Astrocyte (in vitro differentiated cells and primary cell): ENCODE data around the gene CLEC11A. TPM values are rescaled to one million over a fixed set of nuclear protein-coding genes. Genes with fewer than 3 reads are reported as not detected.

Experiments used
- DNase-seq: peaks from one replicate; pipeline ENCODE4 v3.0.0-alpha.2; 2010; ENCODE audit warnings: low read depth
- FAIRE-seq: peaks from 2 replicates; lab custom pipeline; 2011; peaks lifted over from hg19 to GRCh38; lab: Jason Lieb, UNC
- H2AFZ ChIP-seq: 2 replicates; pipeline ENCODE4 v1.6.0; 2012; ENCODE audit warnings: low read depth, low read length, inconsistent platforms
- H3K27ac ChIP-seq: 2 replicates; pipeline ENCODE4 v1.5.1; 2011; ENCODE audit warnings: low read depth, low read length, inconsistent platforms
- H3K27me3 ChIP-seq: 2 replicates; pipeline ENCODE4 v1.6.0; 2011; ENCODE audit warnings: low read length, inconsistent platforms; ENCODE audit not compliant: insufficient read depth
- H3K36me3 ChIP-seq: 2 replicates; pipeline ENCODE4 v1.5.1; 2011; ENCODE audit warnings: low read length, inconsistent platforms; ENCODE audit not compliant: insufficient read depth
- H3K4me1 ChIP-seq: 2 replicates; pipeline ENCODE4 v1.5.1; 2011; ENCODE audit warnings: low read length, inconsistent platforms; ENCODE audit not compliant: insufficient read depth
- H3K4me2 ChIP-seq: 2 replicates; pipeline ENCODE4 v1.6.0; 2012; ENCODE audit warnings: low read length, inconsistent platforms
- H3K4me3 ChIP-seq: 2 replicates; pipeline ENCODE4 v1.5.1; 2011; ENCODE audit warnings: low read depth, mild to moderate bottlenecking, low read length, inconsistent platforms; ENCODE audit not compliant: insufficient read depth
- H3K79me2 ChIP-seq: 2 replicates; pipeline ENCODE4 v1.6.0; 2012; ENCODE audit warnings: mild to moderate bottlenecking, low read length, inconsistent platforms; ENCODE audit not compliant: insufficient read depth
- H3K9ac ChIP-seq: 2 replicates; pipeline ENCODE4 v1.6.0; 2012; ENCODE audit warnings: mild to moderate bottlenecking, low read length, inconsistent platforms
- H3K9me3 ChIP-seq: 2 replicates; pipeline ENCODE4 v1.5.1; 2012; ENCODE audit warnings: low read depth, mild to moderate bottlenecking, low read length, inconsistent platforms; ENCODE audit not compliant: insufficient read depth
- H4K20me1 ChIP-seq: 2 replicates; pipeline ENCODE4 v1.6.0; 2012; ENCODE audit warnings: low read length, inconsistent platforms; ENCODE audit not compliant: insufficient read depth
- H3K27ac Mint-ChIP-seq: one replicate; pipeline ENCODE4 v1.8.0; 2021; ENCODE audit warnings: mild to moderate bottlenecking, mixed read lengths; ENCODE audit not compliant: unreplicated experiment
- H3K27me3 Mint-ChIP-seq: one replicate; pipeline ENCODE4 v1.8.0; 2021; ENCODE audit warnings: low read depth, mixed read lengths; ENCODE audit not compliant: unreplicated experiment
- H3K36me3 Mint-ChIP-seq: one replicate; pipeline ENCODE4 v1.8.0; 2021; ENCODE audit warnings: low read depth, mixed read lengths; ENCODE audit not compliant: unreplicated experiment
- H3K4me1 Mint-ChIP-seq: one replicate; pipeline ENCODE4 v1.8.0; 2021; ENCODE audit warnings: low read depth, mixed read lengths; ENCODE audit not compliant: unreplicated experiment
- H3K4me3 Mint-ChIP-seq: one replicate; pipeline ENCODE4 v1.8.0; 2021; ENCODE audit warnings: mild to moderate bottlenecking, moderate library complexity, mixed read lengths; ENCODE audit not compliant: unreplicated experiment
- H3K9me3 Mint-ChIP-seq: one replicate; pipeline ENCODE4 v1.8.0; 2021; ENCODE audit warnings: mild to moderate bottlenecking, mixed read lengths; ENCODE audit not compliant: unreplicated experiment
- CTCF ChIP-seq: IDR thresholded peaks from 2 replicates; pipeline ENCODE4 v1.5.1; 2011; ENCODE audit warnings: low read depth, mild to moderate bottlenecking, inconsistent platforms, low read length, moderate library complexity; ENCODE audit not compliant: insufficient read depth
- EZH2 ChIP-seq: IDR thresholded peaks from 2 replicates; pipeline ENCODE4 v1.6.1; 2012; ENCODE audit warnings: mild to moderate bottlenecking, low read length, inconsistent platforms; ENCODE audit not compliant: insufficient read depth
- total RNA-seq: library from RNA; stranded (reverse); gene quantifications from 2 replicates; pipeline ENCODE4 v1.2.1, GENCODE V29; 2021

The CLEC11A gene
- total RNA-seq, 1 donor from 2014 or later, result not detected

DNA sequence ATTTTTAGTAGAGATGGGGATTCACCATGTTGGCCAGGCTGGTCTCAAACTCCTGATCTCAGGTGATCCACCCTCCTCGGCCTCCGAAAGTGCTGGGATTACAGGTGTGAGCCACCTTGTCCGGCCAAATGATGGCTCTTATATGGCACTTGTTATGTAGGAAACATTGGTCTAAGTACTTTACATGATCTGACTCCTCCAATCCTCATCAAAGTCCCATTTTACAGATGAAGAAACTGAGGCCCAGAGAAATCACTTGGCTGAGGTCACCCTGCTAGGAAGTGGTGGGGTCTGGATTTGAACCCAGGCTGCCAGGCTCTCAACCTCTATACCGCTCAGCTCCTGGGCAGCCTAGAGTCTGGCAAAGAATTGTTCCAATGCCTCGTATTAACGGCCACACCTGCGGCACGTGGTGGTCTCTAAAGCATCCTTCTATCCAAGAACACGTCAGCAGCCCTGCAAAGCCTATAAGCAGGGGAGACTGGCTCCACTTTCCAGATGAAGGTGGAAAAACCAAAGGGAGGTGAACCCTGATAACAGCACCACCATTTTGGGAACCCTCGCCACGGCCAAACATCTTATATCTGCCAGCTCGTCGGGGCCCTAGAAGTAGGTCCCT lies 21.7 kb upstream of the CLEC11A start:
- Histone ChIP-seq H4K20me1 (no peaks in the 10 kb centered on the region), H3K4me2 (no peak overlapping the region), H3K36me3 (no peaks in the 10 kb centered on the region), H3K9me3 (no peaks in the 10 kb centered on the region), H3K9ac (no peak overlapping the region), H3K4me1 (no peaks in the 10 kb centered on the region), H3K27me3 (no peaks in the 10 kb centered on the region), H3K27ac (no peak overlapping the region), H3K4me3 (no peak overlapping the region), H3K79me2 (no peaks in the 10 kb centered on the region), H2AFZ (no peak overlapping the region)
- H3K27me3 Mint-ChIP-seq, result no peaks in the 10 kb centered on the region
- H3K36me3 Mint-ChIP-seq, result no peaks in the 10 kb centered on the region
- FAIRE-seq, result no peak
- DNase-seq, result no peak
- H3K27ac Mint-ChIP-seq, result no peak overlapping the region
- no peaks in the 10 kb centered on the region for H3K4me1 Mint-ChIP-seq
- H3K4me3 Mint-ChIP-seq, result no peak overlapping the region
- peaks cover 7% of the 10 kb centered on the region for H3K9me3 Mint-ChIP-seq
- TF ChIP-seq EZH2 (no peak), CTCF (no peak)

DNA sequence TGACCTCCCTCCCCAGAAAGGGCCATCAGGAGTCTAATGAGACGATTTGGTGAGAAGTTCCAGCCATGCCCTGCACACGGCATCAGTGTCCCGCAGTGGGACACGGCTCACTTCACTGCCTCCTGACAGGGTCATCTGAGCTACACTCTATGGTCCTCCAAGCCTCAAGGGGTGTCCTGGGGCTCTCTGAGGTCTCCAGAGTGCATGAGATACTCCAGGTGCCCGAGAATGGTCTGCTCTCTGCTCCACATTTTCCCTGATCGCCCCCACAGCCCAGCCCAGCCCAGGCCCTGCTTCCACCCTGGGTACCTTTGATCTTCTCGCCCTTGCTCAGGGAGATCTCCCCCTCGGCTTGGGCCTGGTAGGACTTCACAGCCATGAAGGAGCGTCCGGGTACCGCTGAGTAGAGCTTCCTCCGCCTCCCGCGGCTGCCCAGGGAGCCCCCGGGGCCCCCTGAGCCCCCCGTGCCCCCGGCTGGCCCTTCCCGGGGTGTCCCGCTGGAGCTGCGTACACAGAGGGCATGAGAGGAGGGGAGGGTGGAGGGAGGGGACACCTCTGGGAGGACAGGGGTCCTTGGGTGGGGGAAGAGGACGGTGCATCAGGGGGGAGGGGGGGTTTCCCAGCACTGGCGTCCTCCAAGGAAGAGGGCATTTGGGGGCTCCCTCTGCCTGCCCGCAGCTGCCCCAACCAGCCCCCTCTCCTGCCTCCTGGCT lies 20.9 kb upstream of the CLEC11A start:
- Histone ChIP-seq H3K9ac (no peak overlapping the region), H3K9me3 (no peaks in the 10 kb centered on the region), H3K4me2 (no peak overlapping the region), H3K36me3 (no peaks in the 10 kb centered on the region), H2AFZ (no peak overlapping the region), H3K27ac (no peak overlapping the region), H3K4me1 (no peaks in the 10 kb centered on the region), H4K20me1 (no peaks in the 10 kb centered on the region), H3K79me2 (no peaks in the 10 kb centered on the region), H3K4me3 (no peak overlapping the region), H3K27me3 (no peaks in the 10 kb centered on the region)
- H3K27me3 Mint-ChIP-seq, result no peaks in the 10 kb centered on the region
- FAIRE-seq (no peak), DNase-seq (no peak)
- H3K36me3 Mint-ChIP-seq, result no peaks in the 10 kb centered on the region
- TF ChIP-seq EZH2 (no peak), CTCF (no peak)
- H3K27ac Mint-ChIP-seq, result no peak overlapping the region
- H3K4me3 Mint-ChIP-seq, result no peak overlapping the region
- H3K4me1 Mint-ChIP-seq, result no peaks in the 10 kb centered on the region
- peaks cover 7% of the 10 kb centered on the region for H3K9me3 Mint-ChIP-seq
